Activated CD8-positive, alpha-beta T cell treated with anti-CD3 and anti-CD28 coated beads for 36 hours (primary cell): Measurements from ENCODE around the gene MRPL4. TPM values are rescaled to one million over a fixed set of nuclear protein-coding genes. Genes with fewer than 3 reads are reported as not detected.

Experiments
- ATAC-seq: fragments of 200-7000 bp; cut with Tn5 transposase; one replicate; pipeline ENCODE4 v1.10.0; 2021; ENCODE audit warnings: mild to moderate bottlenecking, moderate library complexity
- CTCF ChIA-PET: fragments of 350-600 bp; sonication (Branson Sonifier 250); formaldehyde crosslinking; loops from one replicate; lab custom pipeline; 2021; ENCODE audit warnings: antibody characterized with exemption; lab: Charles Lee
- POLR2A ChIA-PET: fragments of 350-600 bp; sonication (Branson Sonifier 250); formaldehyde crosslinking; loops from one replicate; lab custom pipeline; 2021; ENCODE audit warnings: antibody characterized with exemption; lab: Charles Lee
- DNase-seq: peaks from one replicate; pipeline ENCODE4 v3.0.0-alpha.2; 2020
- H3K27ac Mint-ChIP-seq: one replicate; pipeline ENCODE4 v1.8.0; 2021; ENCODE audit warnings: mild to moderate bottlenecking, mixed read lengths
- H3K27me3 Mint-ChIP-seq: one replicate; pipeline ENCODE4 v1.8.0; 2021; ENCODE audit warnings: mixed read lengths
- H3K36me3 Mint-ChIP-seq: one replicate; pipeline ENCODE4 v1.8.0; 2021; ENCODE audit warnings: low read depth, mixed read lengths
- H3K4me1 Mint-ChIP-seq: one replicate; pipeline ENCODE4 v1.8.0; 2021; ENCODE audit warnings: low read depth, mixed read lengths
- H3K4me3 Mint-ChIP-seq: one replicate; pipeline ENCODE4 v1.8.0; 2021; ENCODE audit warnings: mild to moderate bottlenecking, moderate library complexity, mixed read lengths
- H3K9me3 Mint-ChIP-seq: one replicate; pipeline ENCODE4 v1.8.0; 2021; ENCODE audit warnings: mixed read lengths
- intact Hi-C: fragments of 100-400 bp; cut with micrococcal nuclease; formaldehyde crosslinking; loops from one replicate; pipeline ENCODE4 v1.10.0; 2022
- total RNA-seq, 2 experiments: library from RNA; stranded (reverse); gene quantifications; one replicate each; pipeline ENCODE4 v1.2.3, GENCODE V29; 2021
- TF ChIP-seq, protein P1 (sequence below): fragments of 200-600 bp; IDR thresholded peaks from one replicate; pipeline ENCODE4 v1.8.0; 2022; ENCODE audit warnings: antibody characterized with exemption, mild to moderate bottlenecking

Gene MRPL4
- total RNA-seq, 2 experiments from 2014 or later, result 151 to 153 TPM

DNA sequence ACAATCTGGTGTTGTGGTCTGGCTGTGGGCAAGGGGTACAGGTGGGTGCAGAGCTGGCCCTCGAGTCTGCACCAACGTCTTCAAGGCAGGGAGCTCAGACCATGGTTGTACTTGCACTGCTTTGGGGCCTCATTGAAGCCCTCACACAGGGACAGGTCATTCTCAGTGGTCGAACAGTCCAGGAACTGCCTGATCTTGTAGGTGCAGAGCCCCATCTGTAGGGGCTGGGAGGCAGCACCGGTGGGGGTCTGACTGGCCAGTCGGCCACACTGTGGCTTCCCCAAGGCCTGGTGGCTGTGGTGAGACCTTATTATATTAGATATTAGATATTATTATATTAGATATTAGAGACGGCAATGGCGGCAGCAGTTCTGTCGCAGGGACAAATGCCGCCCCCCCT, 34.9 kb upstream of the MRPL4 start:
- CTCF ChIA-PET, result no interaction called here
- intact Hi-C loops, result no loop called here
- no peak overlapping the region for H3K27ac Mint-ChIP-seq

DNA sequence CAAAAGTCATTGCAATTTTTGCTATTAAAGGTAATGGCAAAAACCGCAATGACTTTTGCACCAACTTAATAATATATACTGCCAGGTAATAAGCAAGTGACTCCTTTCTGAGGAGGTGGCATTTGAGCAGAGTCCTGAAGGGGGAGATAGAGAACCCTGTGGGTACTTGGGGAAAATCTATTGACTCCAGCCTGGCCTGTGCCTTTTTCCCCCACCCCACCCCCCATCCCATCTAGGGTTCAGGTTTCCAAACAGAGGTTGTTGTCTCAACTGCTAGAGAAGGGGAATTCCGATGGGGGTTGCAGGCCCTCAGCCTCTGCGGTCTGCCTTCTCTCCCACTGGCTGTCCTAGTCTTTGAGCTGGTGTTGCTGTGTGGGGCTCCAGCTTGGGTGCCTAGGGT, 32.3 kb upstream of the MRPL4 start:
- H3K9me3 Mint-ChIP-seq, result no peaks in the 10 kb centered on the region
- H3K4me3 Mint-ChIP-seq, result no peak overlapping the region
- ATAC-seq (peak; percentile 91), DNase-seq (peak; percentile 62)
- intact Hi-C loops, result no loop called here
- POLR2A ChIA-PET, result interaction anchor here (0.9 to 1.1 kb wide), 2 partner anchors 16 to 30 kb away, joined by 3 to 5 read pairs; no protein-coding TSS in a partner anchor
- H3K27ac Mint-ChIP-seq, result no peak overlapping the region
- H3K4me1 Mint-ChIP-seq, result peaks cover 8% of the 10 kb centered on the region
- no peaks in the 10 kb centered on the region for H3K27me3 Mint-ChIP-seq
- H3K36me3 Mint-ChIP-seq, result no peaks in the 10 kb centered on the region
- TF ChIP-seq, protein P1, sequence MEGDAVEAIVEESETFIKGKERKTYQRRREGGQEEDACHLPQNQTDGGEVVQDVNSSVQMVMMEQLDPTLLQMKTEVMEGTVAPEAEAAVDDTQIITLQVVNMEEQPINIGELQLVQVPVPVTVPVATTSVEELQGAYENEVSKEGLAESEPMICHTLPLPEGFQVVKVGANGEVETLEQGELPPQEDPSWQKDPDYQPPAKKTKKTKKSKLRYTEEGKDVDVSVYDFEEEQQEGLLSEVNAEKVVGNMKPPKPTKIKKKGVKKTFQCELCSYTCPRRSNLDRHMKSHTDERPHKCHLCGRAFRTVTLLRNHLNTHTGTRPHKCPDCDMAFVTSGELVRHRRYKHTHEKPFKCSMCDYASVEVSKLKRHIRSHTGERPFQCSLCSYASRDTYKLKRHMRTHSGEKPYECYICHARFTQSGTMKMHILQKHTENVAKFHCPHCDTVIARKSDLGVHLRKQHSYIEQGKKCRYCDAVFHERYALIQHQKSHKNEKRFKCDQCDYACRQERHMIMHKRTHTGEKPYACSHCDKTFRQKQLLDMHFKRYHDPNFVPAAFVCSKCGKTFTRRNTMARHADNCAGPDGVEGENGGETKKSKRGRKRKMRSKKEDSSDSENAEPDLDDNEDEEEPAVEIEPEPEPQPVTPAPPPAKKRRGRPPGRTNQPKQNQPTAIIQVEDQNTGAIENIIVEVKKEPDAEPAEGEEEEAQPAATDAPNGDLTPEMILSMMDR, result peak; percentile 61
- CTCF ChIA-PET, result interaction anchor here (0.6 to 3.3 kb wide), 6 partner anchors 8 to 672 kb away, joined by 3 to 21 read pairs (median 4); no protein-coding TSS in a partner anchor

More for the DNA sequence above, 34.9 kb upstream of the MRPL4 start:
- Mint-ChIP-seq H3K9me3 (no peaks in the 10 kb centered on the region), H3K27me3 (no peaks in the 10 kb centered on the region), H3K36me3 (no peaks in the 10 kb centered on the region), H3K4me3 (no peak overlapping the region), H3K4me1 (peaks cover 8% of the 10 kb centered on the region)
- no peak for ATAC-seq
- DNase-seq, result no peak
- POLR2A ChIA-PET, result no interaction called here
- TF ChIP-seq, protein P1, result no peak

DNA sequence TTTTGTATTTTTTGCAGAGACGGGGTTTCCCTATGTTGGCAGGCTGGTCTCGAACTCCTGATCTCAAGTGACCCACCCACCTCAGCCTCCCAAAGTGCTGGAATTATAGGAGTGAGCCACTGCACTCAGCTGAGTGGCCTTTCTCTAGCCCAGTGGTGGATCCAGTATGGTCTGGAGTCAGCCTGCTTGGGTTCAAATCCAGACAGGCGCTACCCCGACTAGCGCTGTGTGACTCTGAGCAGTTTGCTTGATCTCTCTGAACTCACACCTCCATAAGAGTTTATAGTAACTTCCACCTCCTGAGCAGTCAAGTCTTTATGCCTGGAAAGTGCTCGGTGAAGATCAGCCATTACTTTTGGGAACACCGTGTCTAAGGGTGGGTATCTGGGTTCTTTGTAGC, 31.3 kb upstream of the MRPL4 start:
- POLR2A ChIA-PET, result interaction anchor here (0.9 to 1.1 kb wide), 2 partner anchors 15 to 31 kb away, joined by 3 to 5 read pairs; no protein-coding TSS in a partner anchor
- TF ChIP-seq, protein P1, result no peak
- no peak overlapping the region for H3K27ac Mint-ChIP-seq
- peaks cover 8% of the 10 kb centered on the region for H3K4me1 Mint-ChIP-seq
- H3K36me3 Mint-ChIP-seq, result no peaks in the 10 kb centered on the region
- DNase-seq (no peak), ATAC-seq (no peak)
- H3K9me3 Mint-ChIP-seq, result no peaks in the 10 kb centered on the region
- CTCF ChIA-PET, result interaction anchor here (0.9 to 3.3 kb wide), 3 partner anchors 22 to 288 kb away, joined by 3 to 21 read pairs (median 4); no protein-coding TSS in a partner anchor
- H3K4me3 Mint-ChIP-seq, result no peak overlapping the region
- H3K27me3 Mint-ChIP-seq, result no peaks in the 10 kb centered on the region
- intact Hi-C loops, result no loop called here

DNA sequence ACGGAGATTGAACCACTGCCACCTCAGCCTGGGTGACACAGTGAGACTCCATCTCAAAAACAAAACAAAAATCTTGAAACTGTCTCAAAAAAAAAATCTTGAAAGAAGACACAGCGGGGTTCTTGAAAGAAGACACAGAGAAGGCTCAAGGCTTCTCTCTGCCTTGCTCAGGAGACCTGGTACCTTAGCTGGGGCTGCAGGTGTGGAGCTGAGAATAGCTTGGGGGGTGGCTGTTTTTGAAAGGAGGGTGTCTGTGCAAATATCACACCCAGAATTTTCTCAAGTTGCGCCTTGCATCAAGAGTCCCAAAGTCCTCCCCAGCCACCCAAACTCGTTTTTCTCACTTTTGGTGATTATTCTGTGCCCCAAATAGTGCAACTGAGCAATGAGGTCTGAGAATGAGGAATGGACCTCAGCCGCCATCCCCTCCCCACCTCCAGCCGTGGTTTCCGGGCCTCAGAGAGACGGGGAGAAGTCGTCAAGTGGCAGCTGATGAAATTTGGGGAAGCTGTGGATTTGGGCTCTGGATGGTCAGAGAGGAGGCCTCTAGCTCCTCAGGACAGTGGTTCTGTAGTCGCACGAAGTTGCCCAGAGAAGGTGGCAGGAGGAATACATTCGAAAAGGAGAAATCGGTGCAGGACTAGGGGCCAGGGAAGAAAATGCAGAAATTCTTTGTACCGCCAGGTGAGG, 29.7 kb upstream of the MRPL4 start:
- no peaks in the 10 kb centered on the region for H3K36me3 Mint-ChIP-seq
- intact Hi-C loops, result no loop called here
- no peak overlapping the region for H3K27ac Mint-ChIP-seq
- ATAC-seq, result no peak
- no peaks in the 10 kb centered on the region for H3K9me3 Mint-ChIP-seq
- H3K27me3 Mint-ChIP-seq, result no peaks in the 10 kb centered on the region
- TF ChIP-seq, protein P1, result no peak
- ChIA-PET POLR2A (no interaction called here), CTCF (interaction anchor here (1.0 to 3.3 kb wide), 3 partner anchors 28 to 36 kb away, joined by 4 to 21 read pairs (median 5); no protein-coding TSS in a partner anchor)
- DNase-seq, result no peak
- H3K4me3 Mint-ChIP-seq, result no peak overlapping the region
- H3K4me1 Mint-ChIP-seq, result peaks cover 8% of the 10 kb centered on the region
